Dermis blood vessel endothelial cell (primary cell): ENCODE measurements around the gene HS6ST3. TPM values are rescaled to one million over a fixed set of nuclear protein-coding genes. Genes with fewer than 3 reads are reported as not detected.

Experiments used
- DNase-seq: peaks from one replicate; pipeline ENCODE4 v3.0.0; 2010
- total RNA-seq: library from RNA; depleted of rRNA; stranded (reverse); fragments of >200 nt; gene quantifications from 2 replicates; pipeline ENCODE4 v1.2.3, GENCODE V29; 2014

HS6ST3 gene
- total RNA-seq, 1 donor from 2014 or later, result not detected

DNA sequence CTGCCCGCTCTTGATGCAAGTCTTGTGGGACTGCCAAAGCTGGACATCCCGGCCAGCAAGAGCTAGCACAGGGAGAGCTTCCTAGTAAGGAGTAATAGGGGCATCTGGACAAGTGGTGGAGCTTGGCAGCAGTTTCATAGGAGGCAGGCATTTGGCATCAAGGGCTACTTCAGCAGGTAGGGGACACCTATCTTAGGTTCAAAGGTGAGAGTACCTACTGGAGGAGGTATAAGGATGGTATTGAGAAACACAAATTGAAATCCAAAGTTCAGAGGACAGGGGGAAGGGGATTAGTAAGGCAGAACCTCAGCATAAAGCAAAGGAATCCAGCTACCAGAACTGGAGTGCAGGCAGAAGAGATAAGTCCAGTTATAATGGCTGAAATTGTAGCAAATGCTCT, 462.7 kb downstream of the HS6ST3 start:
- DNase-seq, result no peak

DNA sequence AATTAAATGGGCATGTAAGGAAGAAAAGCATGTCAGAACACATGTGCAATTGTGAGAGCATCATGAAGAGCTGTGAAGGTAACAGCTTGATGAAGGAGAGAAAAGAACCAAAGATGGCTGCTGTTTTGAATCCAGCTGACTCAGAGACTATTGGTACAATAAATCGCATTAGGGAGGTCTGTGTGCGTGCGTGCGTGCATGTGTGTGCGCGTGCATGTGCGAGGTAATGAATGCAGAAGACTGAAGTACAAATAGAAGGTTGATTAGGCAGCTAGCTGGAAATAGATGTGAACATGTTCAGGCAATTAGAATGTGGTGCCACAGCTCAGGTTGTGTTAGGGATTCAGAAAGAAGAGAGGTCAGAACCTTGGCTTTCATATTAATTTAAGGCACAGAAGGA, 463.9 kb downstream of the HS6ST3 start:
- no peak for DNase-seq

- DNase-seq, result no peak
Observed at GRCh38 chr13:96573563-96573962, 483.7 kb downstream of the HS6ST3 start.

- DNase-seq, result no peak
Observed at GRCh38 chr13:96575423-96576320, 485.8 kb downstream of the HS6ST3 start.

DNA sequence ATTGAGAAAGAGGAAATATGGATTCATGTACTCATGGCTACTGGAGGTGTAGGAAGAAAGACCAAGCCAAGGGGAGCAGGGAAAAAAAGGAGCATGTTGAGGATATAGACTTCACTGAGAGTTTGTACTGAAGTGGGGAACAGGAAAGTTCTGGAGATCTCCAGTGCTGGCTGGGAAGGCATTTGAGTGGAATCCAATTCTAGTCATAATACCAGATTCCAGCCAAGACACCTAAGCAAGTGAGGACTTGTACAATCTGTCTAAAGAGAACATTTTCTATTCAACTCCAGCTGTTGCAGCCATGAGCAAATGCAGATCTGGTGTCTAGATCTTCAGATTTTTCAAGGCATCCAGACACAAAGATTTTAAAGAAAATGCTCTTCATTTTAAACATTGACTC, 491.8 kb downstream of the HS6ST3 start:
- DNase-seq, result no peak

- DNase-seq, result no peak
Observed at GRCh38 chr13:96615252-96615651, 525.3 kb downstream of the HS6ST3 start.

DNA sequence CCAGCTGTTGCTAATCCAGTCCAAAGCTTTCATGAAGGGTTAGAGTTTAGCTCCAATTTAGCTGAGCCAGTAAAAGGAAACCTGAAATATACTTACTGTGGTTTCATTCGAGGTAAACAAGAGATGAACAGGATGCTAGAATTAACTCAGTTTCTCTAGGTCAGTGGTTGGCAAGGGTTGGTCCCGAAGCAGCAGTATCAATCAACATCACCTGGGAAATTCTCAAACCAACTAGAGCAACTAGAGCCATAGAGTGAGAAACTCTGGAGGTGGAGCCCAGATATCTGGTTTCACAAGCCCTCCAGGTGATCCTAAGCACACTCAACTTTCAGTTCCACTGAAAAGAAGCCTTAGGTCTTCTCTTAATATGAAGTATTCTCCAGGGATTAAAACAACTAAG, 527.6 kb downstream of the HS6ST3 start:
- DNase-seq, result no peak

DNA sequence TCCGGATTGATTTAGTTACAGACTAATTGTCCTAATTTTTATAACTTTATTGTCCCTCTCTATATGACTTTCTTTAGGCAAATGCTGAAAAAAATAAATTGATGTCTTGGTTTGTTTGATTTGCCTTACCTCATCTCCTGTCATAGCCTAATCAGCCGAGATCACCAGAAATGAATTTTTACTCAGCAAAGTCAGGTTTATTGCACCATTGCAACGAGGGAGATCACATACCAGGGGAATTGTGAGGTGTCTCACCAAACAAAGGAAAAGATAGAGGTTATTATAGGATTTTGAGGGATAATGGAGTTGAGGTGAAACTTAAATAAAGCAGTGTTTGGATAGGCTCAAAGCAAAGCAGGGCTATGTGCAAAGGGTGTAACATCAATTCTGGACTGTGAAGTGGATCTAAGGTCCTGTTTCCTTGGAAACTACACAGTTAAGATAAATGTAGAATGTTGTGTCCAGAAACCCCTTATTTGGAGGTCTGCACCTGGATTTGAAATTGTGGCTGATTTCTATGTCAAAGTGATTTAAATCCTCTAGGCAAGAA, 531.8 kb downstream of the HS6ST3 start:
- no peak for DNase-seq

- no peak for DNase-seq
Observed at GRCh38 chr13:96629331-96629730, 539.4 kb downstream of the HS6ST3 start.

DNA sequence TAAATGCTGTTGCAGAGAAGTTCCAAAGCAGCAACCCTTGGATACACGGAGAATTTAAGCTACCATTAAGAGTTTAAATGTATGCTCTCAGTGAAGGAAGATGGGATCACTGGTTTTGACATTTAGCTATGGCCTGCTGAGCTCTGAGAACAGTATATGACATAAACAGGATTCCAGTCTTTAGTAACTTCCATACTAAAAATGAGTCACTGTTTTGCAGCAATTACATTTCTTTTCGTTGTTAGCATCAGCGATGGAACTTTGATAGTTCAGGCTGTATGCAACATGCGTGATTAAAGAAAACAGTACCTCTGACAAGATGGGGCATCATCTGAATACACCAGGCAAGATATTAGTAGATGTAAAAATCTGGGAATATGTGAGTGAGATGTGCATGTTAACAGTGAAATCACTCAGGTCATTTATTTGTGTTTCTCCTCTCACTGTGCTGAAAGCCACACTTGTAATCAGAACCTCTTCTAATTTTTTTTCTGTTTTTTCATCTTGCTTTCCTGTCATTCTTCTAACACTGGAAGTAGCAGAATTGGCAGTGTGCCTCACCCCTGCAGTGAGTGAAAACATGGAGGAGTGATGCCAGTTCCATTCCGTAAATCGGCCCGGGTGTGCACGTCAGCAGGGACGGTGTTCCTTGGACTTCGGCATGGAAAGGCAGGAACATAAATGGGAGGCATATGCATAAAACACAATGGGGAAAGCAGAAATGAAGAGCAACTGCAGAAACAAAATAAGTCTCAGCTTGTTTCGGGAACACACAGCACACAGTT, 542.8 kb downstream of the HS6ST3 start:
- no peak for DNase-seq

- no peak for DNase-seq
Observed at GRCh38 chr13:96636001-96636709, 546.2 kb downstream of the HS6ST3 start.

DNA sequence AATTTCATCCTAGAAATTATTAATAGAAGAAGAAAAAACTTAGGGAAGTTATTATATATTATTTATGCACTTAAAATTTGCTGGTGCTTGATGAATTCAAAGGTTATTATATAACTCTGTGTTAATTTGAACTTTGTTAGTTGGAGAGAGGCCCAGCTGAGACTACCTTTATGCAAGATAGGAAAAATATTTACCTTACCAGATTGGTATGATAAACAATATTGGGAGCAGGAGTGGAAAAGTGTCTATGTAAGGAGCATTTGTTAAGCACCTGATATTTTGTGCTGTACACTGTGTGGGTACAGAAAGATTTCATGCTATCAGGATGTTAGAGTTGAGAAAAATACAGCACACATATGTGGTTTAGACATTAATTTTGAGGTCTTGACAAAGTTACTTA, 547.1 kb downstream of the HS6ST3 start:
- DNase-seq, result no peak

- no peak for DNase-seq
Observed at GRCh38 chr13:96646101-96646500, 556.2 kb downstream of the HS6ST3 start.

GRCh38 chr13:96646515-96647211, 556.8 kb downstream of the HS6ST3 start:
- DNase-seq, result no peak

DNA sequence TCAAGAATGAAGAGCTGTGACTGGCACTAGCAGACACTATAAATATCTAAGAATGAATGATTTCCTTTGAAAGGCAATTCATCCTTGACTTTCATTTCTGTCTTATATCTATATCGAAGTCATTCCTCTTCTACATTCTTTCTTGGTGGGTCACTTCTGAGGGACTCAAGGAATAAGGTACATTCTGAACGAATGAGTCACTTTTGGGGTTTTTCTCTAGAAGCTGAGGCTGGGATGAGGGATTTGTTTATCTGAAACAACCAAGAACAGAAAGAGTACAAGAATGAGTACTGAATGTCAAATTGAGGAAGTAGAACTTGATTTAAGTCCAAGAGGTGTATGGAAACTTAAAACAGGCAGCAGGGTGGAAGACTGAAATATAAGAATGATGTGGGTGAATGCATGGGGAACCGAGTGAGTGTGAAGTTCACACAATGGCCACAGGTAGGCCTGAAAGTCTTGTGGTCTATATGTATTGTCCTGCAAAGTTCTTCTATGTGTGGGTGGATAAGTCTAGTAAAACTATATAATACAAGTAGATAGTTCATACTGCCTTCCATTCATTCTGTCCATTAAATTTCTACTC, 560.5 kb downstream of the HS6ST3 start:
- no peak for DNase-seq

GRCh38 chr13:96651598-96651997, 561.7 kb downstream of the HS6ST3 start:
- no peak for DNase-seq

GRCh38 chr13:96652506-96652905, 562.6 kb downstream of the HS6ST3 start:
- no peak for DNase-seq

- DNase-seq, result no peak
Observed at GRCh38 chr13:96661612-96662011, 571.7 kb downstream of the HS6ST3 start.

GRCh38 chr13:96662036-96662435, 572.1 kb downstream of the HS6ST3 start:
- no peak for DNase-seq

- no peak for DNase-seq
Observed at GRCh38 chr13:96667294-96668018, 577.5 kb downstream of the HS6ST3 start.

DNA sequence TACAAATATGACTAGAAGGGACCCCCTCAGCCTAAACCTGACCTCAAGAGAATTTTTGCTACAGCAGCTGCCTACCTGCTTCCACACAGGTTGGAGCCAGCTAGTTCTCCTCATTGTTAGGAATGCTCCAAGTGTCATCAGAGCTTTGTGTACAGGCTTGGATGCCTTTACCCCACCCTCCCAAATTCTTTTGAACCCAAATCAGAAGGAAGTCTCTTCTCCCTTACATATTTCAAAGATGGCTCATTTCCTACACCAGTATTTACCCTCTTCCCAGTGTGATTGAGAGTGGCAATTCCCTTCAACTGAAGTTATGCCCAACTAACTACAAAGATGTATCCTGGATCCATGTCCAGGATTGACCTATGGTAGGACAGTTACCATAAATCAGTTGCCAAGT, 581.2 kb downstream of the HS6ST3 start:
- DNase-seq, result no peak
